ENCODE data around the gene EHMT2. TPM values are rescaled to one million over a fixed set of nuclear protein-coding genes. Genes with fewer than 3 reads are reported as not detected.

The EHMT2 gene
- total RNA-seq, 2 donors from 2014 or later, result 34.4 to 69.1 TPM

Other genes with a start within 250 kb of the EHMT2 start
- 100 to 1,000 TPM; 284 to 337 TPM for gene BAG6, start 245.0 kb downstream of the EHMT2 start, total RNA-seq
- 1 to 10 TPM in 1 of 2 donors, under 1 TPM in 1; 0.76 to 1.3 TPM for gene APOM, start 241.8 kb downstream of the EHMT2 start, total RNA-seq
- 10 to 100 TPM; 26.9 to 34.0 TPM for gene C6orf47, start 236.9 kb downstream of the EHMT2 start, total RNA-seq
- gene GPANK1, start 232.7 kb downstream of the EHMT2 start, total RNA-seq, result 10 to 100 TPM; 34.5 to 40.9 TPM
- gene CSNK2B, start 231.6 kb downstream of the EHMT2 start, total RNA-seq, result 100 to 1,000 TPM; 205 to 247 TPM
- gene LY6G5B, start 227.7 kb downstream of the EHMT2 start, total RNA-seq, result 10 to 100 TPM; 24.0 to 37.9 TPM
- gene LY6G5C, start 216.6 kb downstream of the EHMT2 start, total RNA-seq, result 1 to 10 TPM; 5.4 to 8.8 TPM
- 10 to 100 TPM; 60.6 to 77.5 TPM for gene ABHD16A, start 194.4 kb downstream of the EHMT2 start, total RNA-seq
- not detected for gene LY6G6F, start 190.8 kb downstream of the EHMT2 start, total RNA-seq
- gene LY6G6D, start 182.3 kb downstream of the EHMT2 start, total RNA-seq, result not detected
- gene LY6G6C, start 176.0 kb downstream of the EHMT2 start, total RNA-seq, result not detected
- gene MPIG6B, start 174.3 kb downstream of the EHMT2 start, total RNA-seq, result under 1 TPM in 1 of 2 donors, not detected in 1; 0.21 TPM
- 10 to 100 TPM; 18.8 to 24.4 TPM for gene DDAH2, start 168.4 kb downstream of the EHMT2 start, total RNA-seq
- gene CLIC1, start 161.2 kb downstream of the EHMT2 start, total RNA-seq, result 100 to 1,000 TPM; 468 to 581 TPM
- gene MSH5, start 157.7 kb downstream of the EHMT2 start, total RNA-seq, result 100 to 1,000 TPM in 1 of 2 donors, 10 to 100 TPM in 1; 36.2 to 154 TPM
- 10 to 100 TPM in 1 of 2 donors, 1 to 10 TPM in 1; 9.2 to 25.2 TPM for gene SAPCD1, start 135.0 kb downstream of the EHMT2 start, total RNA-seq
- 1 to 10 TPM; 1.4 to 2.1 TPM for gene VWA7, start 120.4 kb downstream of the EHMT2 start, total RNA-seq
- 100 to 1,000 TPM in 1 of 2 donors, 10 to 100 TPM in 1; 90.7 to 226 TPM for gene VARS1, start 101.9 kb downstream of the EHMT2 start, total RNA-seq
- gene LSM2, start 90.7 kb downstream of the EHMT2 start, total RNA-seq, result 100 to 1,000 TPM in 1 of 2 donors, 10 to 100 TPM in 1; 94.6 to 113 TPM
- gene HSPA1L, start 82.4 kb downstream of the EHMT2 start, total RNA-seq, result 1 to 10 TPM; 1.7 to 4.1 TPM
- gene HSPA1A, start 82.2 kb downstream of the EHMT2 start, total RNA-seq, result 100 to 1,000 TPM; 160 to 262 TPM
- 100 to 1,000 TPM; 107 to 113 TPM for gene HSPA1B, start 70.0 kb downstream of the EHMT2 start, total RNA-seq
- gene NEU1, start 34.9 kb downstream of the EHMT2 start, total RNA-seq, result 10 to 100 TPM; 37.2 to 46.6 TPM
- not detected for gene SLC44A4, start 18.7 kb downstream of the EHMT2 start, total RNA-seq
- 1 to 10 TPM; 1.4 to 2.9 TPM for gene ZBTB12, start 4.4 kb upstream of the EHMT2 start, total RNA-seq
- under 1 TPM in 1 of 2 donors, not detected in 1; 0.92 TPM for gene C2, start 30.0 kb upstream of the EHMT2 start, total RNA-seq
- under 1 TPM; 0.33 to 0.40 TPM for gene CFB, start 48.4 kb upstream of the EHMT2 start, total RNA-seq
- gene NELFE, start 61.3 kb upstream of the EHMT2 start, total RNA-seq, result 10 to 100 TPM; 61.5 to 78.0 TPM
- gene SKIC2, start 61.5 kb upstream of the EHMT2 start, total RNA-seq, result 100 to 1,000 TPM; 103 to 164 TPM
- 10 to 100 TPM; 11.4 to 27.5 TPM for gene DXO, start 74.4 kb upstream of the EHMT2 start, total RNA-seq
- 10 to 100 TPM in 1 of 2 donors, 1 to 10 TPM in 1; 4.4 to 13.3 TPM for gene C4A, start 84.4 kb upstream of the EHMT2 start, total RNA-seq
- 1 to 10 TPM; 3.4 to 5.0 TPM for gene C4B, start 117.1 kb upstream of the EHMT2 start, total RNA-seq
- gene CYP21A2, start 140.7 kb upstream of the EHMT2 start, total RNA-seq, result 1 to 10 TPM in 1 of 2 donors, not detected in 1; 1.3 TPM
- 1 to 10 TPM; 3.8 to 6.7 TPM for gene TNXB, start 211.6 kb upstream of the EHMT2 start, total RNA-seq
- 100 to 1,000 TPM; 125 to 132 TPM for gene ATF6B, start 230.5 kb upstream of the EHMT2 start, total RNA-seq
- 1 to 10 TPM; 5.5 to 6.0 TPM for gene FKBPL, start 232.6 kb upstream of the EHMT2 start, total RNA-seq